Tibial nerve (tissue), 3 donors: ENCODE measurements around the gene ATMIN.

Experiments used
- POLR2A ChIP-seq, 2 donors: fragments of 450-650 bp; IDR thresholded peaks; one replicate each; pipeline ENCODE4 v1.6.1; 2017; ENCODE audit warnings: antibody characterized with exemption in 2 of 2, mild to moderate bottlenecking in 2 of 2, moderate library complexity in 2 of 2
- TF ChIP-seq, protein P1 (sequence below), 5 experiments: fragments of 200-600 bp in 3 of 5; fragments of 450-650 bp in 2 of 5; sonication (generic) in 3 of 5; IDR thresholded peaks; one replicate each; pipeline ENCODE4 v1.5.1; 2016 to 2019; ENCODE audit warnings: antibody characterized with exemption in 5 of 5, mild to moderate bottlenecking in 3 of 5, moderate library complexity in 2 of 5

DNA sequence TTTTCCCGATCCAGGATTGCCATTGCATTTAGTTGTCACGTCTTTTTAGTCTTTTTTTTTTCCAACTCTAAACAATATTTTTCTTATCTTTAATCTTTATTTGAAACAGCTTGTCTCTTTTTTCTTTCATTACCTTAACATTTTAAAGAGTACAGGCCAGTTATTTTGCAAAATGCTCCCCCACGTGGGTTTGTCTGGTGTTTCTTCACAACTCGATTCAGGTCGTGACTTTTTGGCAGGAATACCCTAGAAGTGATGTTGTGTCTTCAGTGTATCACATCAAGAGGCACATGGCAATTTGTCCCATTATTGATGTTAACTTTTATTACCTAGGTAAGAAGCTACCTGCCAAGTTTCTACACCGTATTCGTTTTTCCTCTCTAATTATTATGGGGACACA is 46.9 kb upstream of the ATMIN start:
- TF ChIP-seq, protein P1, sequence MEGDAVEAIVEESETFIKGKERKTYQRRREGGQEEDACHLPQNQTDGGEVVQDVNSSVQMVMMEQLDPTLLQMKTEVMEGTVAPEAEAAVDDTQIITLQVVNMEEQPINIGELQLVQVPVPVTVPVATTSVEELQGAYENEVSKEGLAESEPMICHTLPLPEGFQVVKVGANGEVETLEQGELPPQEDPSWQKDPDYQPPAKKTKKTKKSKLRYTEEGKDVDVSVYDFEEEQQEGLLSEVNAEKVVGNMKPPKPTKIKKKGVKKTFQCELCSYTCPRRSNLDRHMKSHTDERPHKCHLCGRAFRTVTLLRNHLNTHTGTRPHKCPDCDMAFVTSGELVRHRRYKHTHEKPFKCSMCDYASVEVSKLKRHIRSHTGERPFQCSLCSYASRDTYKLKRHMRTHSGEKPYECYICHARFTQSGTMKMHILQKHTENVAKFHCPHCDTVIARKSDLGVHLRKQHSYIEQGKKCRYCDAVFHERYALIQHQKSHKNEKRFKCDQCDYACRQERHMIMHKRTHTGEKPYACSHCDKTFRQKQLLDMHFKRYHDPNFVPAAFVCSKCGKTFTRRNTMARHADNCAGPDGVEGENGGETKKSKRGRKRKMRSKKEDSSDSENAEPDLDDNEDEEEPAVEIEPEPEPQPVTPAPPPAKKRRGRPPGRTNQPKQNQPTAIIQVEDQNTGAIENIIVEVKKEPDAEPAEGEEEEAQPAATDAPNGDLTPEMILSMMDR (IDR thresholded peaks at IDR 0.05): no peak
- TF ChIP-seq POLR2A (IDR thresholded peaks at IDR 0.05): no peak
